Activated B cell treated with CpG ODN at 0.5 μM for 24 hours (primary cell): ENCODE data around the gene LCE1C. TPM values are rescaled to one million over a fixed set of nuclear protein-coding genes. Genes with fewer than 3 reads are reported as not detected.

Experiments used
- ATAC-seq: fragments of 200-7000 bp; cut with Tn5 transposase; one replicate; pipeline ENCODE4 v1.10.0; 2021; ENCODE audit warnings: low read depth, mild to moderate bottlenecking, moderate library complexity
- CTCF ChIA-PET: fragments of 350-600 bp; sonication (Branson Sonifier 250); formaldehyde crosslinking; loops from one replicate; lab custom pipeline; 2021; ENCODE audit warnings: antibody characterized with exemption; lab: Charles Lee
- POLR2A ChIA-PET: fragments of 350-600 bp; sonication (Branson Sonifier 250); formaldehyde crosslinking; loops from one replicate; lab custom pipeline; 2021; ENCODE audit warnings: antibody characterized with exemption; lab: Charles Lee
- DNase-seq: peaks from one replicate; pipeline ENCODE4 v3.0.0; 2022
- H3K27ac Mint-ChIP-seq: one replicate; pipeline ENCODE4 v1.8.0; 2020; ENCODE audit warnings: mixed read lengths
- H3K27me3 Mint-ChIP-seq: one replicate; pipeline ENCODE4 v1.8.0; 2021; ENCODE audit warnings: mixed read lengths
- H3K36me3 Mint-ChIP-seq: one replicate; pipeline ENCODE4 v1.8.0; 2021; ENCODE audit warnings: low read depth, mixed read lengths
- H3K4me1 Mint-ChIP-seq: one replicate; pipeline ENCODE4 v1.8.0; 2021; ENCODE audit warnings: mixed read lengths
- H3K4me3 Mint-ChIP-seq: one replicate; pipeline ENCODE4 v1.8.0; 2020; ENCODE audit warnings: mild to moderate bottlenecking, mixed read lengths
- H3K9me3 Mint-ChIP-seq: one replicate; pipeline ENCODE4 v1.8.0; 2020; ENCODE audit warnings: mixed read lengths
- intact Hi-C: fragments of 100-400 bp; cut with micrococcal nuclease; formaldehyde crosslinking; loops from one replicate; pipeline ENCODE4 v1.15.1; 2024
- total RNA-seq: library from RNA; stranded (reverse); gene quantifications from 2 replicates; pipeline ENCODE4 v1.2.3, GENCODE V29; 2022
- TF ChIP-seq, protein P1 (sequence below): fragments of 200-600 bp; IDR thresholded peaks from one replicate; pipeline ENCODE4 v1.8.0; 2022; ENCODE audit warnings: antibody characterized with exemption, mild to moderate bottlenecking

LCE1C gene
- total RNA-seq, 1 donor from 2014 or later, result not detected

DNA sequence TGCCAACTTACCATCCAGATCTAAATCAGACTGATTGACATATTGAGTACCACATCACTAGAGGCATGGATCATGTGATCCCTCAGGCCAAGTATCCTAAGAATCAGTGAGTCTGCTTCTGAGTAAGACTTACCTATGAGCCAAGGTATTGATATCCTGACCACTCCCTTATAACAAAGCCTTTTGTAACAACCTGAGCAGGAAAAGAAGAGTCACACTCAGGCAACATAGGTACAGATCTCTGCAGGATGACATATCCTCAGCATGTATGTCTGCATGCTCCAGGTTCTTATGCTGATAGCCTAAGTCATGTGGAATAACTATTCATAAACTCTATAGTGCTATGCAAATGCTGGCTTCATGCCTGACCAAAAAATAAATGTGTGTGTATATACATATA, 18.5 kb upstream of the LCE1C start:
- CTCF ChIA-PET, result no interaction called here
- ATAC-seq (no peak), DNase-seq (no peak)
- Mint-ChIP-seq H3K4me3 (no peak overlapping the region), H3K27ac (no peak overlapping the region), H3K36me3 (no peaks in the 10 kb centered on the region), H3K4me1 (peaks cover 4% of the 10 kb centered on the region), H3K9me3 (no peaks in the 10 kb centered on the region), H3K27me3 (peaks cover 22% of the 10 kb centered on the region)
- TF ChIP-seq, protein P1, sequence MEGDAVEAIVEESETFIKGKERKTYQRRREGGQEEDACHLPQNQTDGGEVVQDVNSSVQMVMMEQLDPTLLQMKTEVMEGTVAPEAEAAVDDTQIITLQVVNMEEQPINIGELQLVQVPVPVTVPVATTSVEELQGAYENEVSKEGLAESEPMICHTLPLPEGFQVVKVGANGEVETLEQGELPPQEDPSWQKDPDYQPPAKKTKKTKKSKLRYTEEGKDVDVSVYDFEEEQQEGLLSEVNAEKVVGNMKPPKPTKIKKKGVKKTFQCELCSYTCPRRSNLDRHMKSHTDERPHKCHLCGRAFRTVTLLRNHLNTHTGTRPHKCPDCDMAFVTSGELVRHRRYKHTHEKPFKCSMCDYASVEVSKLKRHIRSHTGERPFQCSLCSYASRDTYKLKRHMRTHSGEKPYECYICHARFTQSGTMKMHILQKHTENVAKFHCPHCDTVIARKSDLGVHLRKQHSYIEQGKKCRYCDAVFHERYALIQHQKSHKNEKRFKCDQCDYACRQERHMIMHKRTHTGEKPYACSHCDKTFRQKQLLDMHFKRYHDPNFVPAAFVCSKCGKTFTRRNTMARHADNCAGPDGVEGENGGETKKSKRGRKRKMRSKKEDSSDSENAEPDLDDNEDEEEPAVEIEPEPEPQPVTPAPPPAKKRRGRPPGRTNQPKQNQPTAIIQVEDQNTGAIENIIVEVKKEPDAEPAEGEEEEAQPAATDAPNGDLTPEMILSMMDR, result no peak
- POLR2A ChIA-PET, result no interaction called here
- intact Hi-C loops, result no loop called here

DNA sequence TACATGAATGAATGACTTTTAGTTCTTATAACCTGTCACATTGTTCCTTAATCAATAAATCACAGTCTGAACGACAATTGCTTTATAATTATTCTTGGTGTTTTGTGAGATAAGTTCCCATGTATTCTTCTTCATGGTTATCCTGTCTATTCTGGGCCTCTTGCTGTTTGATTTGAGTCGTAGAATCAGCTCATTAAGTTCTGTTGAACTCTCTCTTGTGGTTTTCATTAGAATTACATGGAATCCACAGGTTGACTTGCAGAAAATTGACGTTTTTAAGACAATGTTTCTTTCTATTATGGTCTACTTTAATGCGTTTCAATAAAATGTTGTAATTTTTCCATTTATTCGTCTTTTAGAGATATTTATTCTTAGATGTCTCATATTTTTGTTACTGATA, 16.8 kb upstream of the LCE1C start:
- H3K36me3 Mint-ChIP-seq, result no peaks in the 10 kb centered on the region
- H3K27me3 Mint-ChIP-seq, result peaks cover 16% of the 10 kb centered on the region
- intact Hi-C loops, result no loop called here
- H3K27ac Mint-ChIP-seq, result no peak overlapping the region
- ATAC-seq, result no peak
- no peaks in the 10 kb centered on the region for H3K9me3 Mint-ChIP-seq
- CTCF ChIA-PET, result no interaction called here
- peaks cover 4% of the 10 kb centered on the region for H3K4me1 Mint-ChIP-seq
- POLR2A ChIA-PET, result no interaction called here
- TF ChIP-seq, protein P1, result no peak
- no peak overlapping the region for H3K4me3 Mint-ChIP-seq
- no peak for DNase-seq

DNA sequence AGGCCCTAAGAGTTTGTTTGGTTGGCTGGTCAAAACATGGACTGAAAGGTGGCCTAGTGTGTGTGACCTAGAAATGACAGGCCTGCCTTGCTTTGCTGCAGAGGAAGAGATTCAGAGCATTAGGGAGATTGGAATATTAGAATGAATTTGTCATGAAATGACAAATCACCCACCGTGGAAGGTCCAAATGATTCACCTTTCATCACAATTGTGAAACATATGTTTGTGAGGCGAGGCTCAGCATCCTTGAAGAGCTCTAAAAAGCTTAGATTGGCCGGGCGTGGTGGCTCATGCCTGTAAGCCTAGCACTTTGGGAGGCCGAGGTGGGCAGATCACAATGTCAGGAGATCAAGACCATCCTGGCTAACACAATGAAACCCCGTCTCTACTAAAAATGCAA, 10.9 kb upstream of the LCE1C start:
- CTCF ChIA-PET, result no interaction called here
- Mint-ChIP-seq H3K36me3 (no peaks in the 10 kb centered on the region), H3K9me3 (no peaks in the 10 kb centered on the region), H3K4me3 (no peak overlapping the region), H3K27ac (no peak overlapping the region), H3K27me3 (no peaks in the 10 kb centered on the region), H3K4me1 (peaks cover 4% of the 10 kb centered on the region)
- POLR2A ChIA-PET, result no interaction called here
- ATAC-seq, result no peak
- DNase-seq, result no peak
- TF ChIP-seq, protein P1, result no peak
- intact Hi-C loops, result no loop called here

DNA sequence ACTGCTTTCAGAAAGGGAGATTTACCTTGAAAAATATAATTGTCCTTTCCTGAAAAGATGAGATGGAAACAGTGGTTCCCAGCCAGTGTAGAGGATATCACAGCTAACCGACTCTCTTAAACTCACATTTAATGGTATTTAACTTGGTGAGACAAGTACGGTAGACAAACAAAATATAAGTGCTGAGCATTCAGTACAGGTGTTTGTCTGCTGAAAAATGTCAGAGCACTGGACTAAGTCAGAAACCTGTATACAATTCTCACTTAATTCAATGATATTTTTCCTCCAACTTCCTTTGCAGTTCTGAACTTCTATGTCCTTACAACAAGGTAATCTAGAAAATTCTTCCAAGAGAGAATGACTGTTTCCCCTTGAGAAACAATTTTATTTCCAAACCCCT, 5.2 kb upstream of the LCE1C start, which contains the start of gene LCE1B:
TSS of gene LCE1B (plus strand) at position 301 of the 400 bp plus-strand sequence. CDS start 476 bp downstream, outside the sequence.
- H3K27me3 Mint-ChIP-seq, result peaks cover 4% of the 10 kb centered on the region
- no peaks in the 10 kb centered on the region for H3K36me3 Mint-ChIP-seq
- intact Hi-C loops, result no loop called here
- ChIA-PET CTCF (no interaction called here), POLR2A (no interaction called here)
- no peaks in the 10 kb centered on the region for H3K4me1 Mint-ChIP-seq
- no peak for DNase-seq
- H3K4me3 Mint-ChIP-seq, result no peak within 1 kb of the TSS
- TF ChIP-seq, protein P1, result no peak
- H3K9me3 Mint-ChIP-seq, result peaks cover 4% of the 10 kb centered on the region
- ATAC-seq, result no peak
- H3K27ac Mint-ChIP-seq, result no peak within 1 kb of the TSS

DNA sequence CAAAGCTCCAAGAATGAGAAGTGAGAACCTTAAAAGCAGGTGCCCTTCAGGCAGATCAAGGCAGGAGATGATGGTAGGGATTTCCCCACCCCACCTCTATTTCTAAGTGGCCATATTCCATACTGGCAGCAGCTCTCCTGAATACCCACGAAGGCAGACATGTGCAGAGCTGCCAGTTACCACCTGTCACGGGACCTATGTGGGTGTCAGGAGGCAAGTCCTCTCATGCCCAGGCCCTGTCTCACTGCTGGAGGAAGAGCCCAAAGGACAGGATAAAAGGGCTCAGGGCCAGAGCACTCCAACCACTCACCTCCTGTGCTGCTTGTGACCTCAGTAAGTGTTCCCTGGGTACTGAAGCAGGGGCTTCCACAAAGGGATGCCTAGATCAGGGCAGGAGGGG, 4.6 kb upstream of the LCE1C start:
- no peaks in the 10 kb centered on the region for H3K4me1 Mint-ChIP-seq
- intact Hi-C loops, result no loop called here
- no peak overlapping the region for H3K4me3 Mint-ChIP-seq
- DNase-seq (no peak), ATAC-seq (no peak)
- POLR2A ChIA-PET, result no interaction called here
- no peaks in the 10 kb centered on the region for H3K36me3 Mint-ChIP-seq
- peaks cover 4% of the 10 kb centered on the region for H3K27me3 Mint-ChIP-seq
- CTCF ChIA-PET, result no interaction called here
- H3K27ac Mint-ChIP-seq, result no peak overlapping the region
- TF ChIP-seq, protein P1, result no peak
- peaks cover 4% of the 10 kb centered on the region for H3K9me3 Mint-ChIP-seq
